Osteoblast (primary cell): ENCODE results near the gene LAGE3. TPM values are rescaled to one million over a fixed set of nuclear protein-coding genes. Genes with fewer than 3 reads are reported as not detected.

ENCODE experiments used
- DNase-seq: peaks from one replicate; pipeline ENCODE4 v3.0.0; 2011; ENCODE audit warnings: low spot score, mixed read lengths; ENCODE audit not compliant: insufficient read length; ENCODE audit errors: missing footprints
- H2AFZ ChIP-seq: 2 replicates; pipeline ENCODE4 v1.6.0; 2011; ENCODE audit warnings: mild to moderate bottlenecking, low read length
- H3K27ac ChIP-seq: 2 replicates; pipeline ENCODE4 v1.5.1; 2011; ENCODE audit warnings: mild to moderate bottlenecking, low read depth, low read length, moderate library complexity
- H3K27me3 ChIP-seq: 2 replicates; pipeline ENCODE4 v1.6.0; 2012; ENCODE audit warnings: mild to moderate bottlenecking, control low read depth, inconsistent platforms, low read length, moderate library complexity; ENCODE audit not compliant: insufficient read depth
- H3K36me3 ChIP-seq: 2 replicates; pipeline ENCODE4 v1.5.1; 2011; ENCODE audit warnings: mild to moderate bottlenecking, low read length, control low read depth, moderate library complexity; ENCODE audit not compliant: insufficient read depth
- H3K4me1 ChIP-seq: 2 replicates; pipeline ENCODE4 v1.5.1; 2011; ENCODE audit warnings: mild to moderate bottlenecking, low read length, control low read depth, moderate library complexity; ENCODE audit not compliant: insufficient read depth
- H3K4me2 ChIP-seq: 2 replicates; pipeline ENCODE4 v1.6.0; 2011; ENCODE audit warnings: mild to moderate bottlenecking, low read length; ENCODE audit not compliant: insufficient read depth
- H3K4me3 ChIP-seq: fragments of 200-600 bp; sonication (generic); 3 replicates; pipeline ENCODE4 v1.5.1; 2012; ENCODE audit warnings: mild to moderate bottlenecking, low read length, inconsistent platforms; ENCODE audit not compliant: insufficient read depth
- H3K79me2 ChIP-seq: 2 replicates; pipeline ENCODE4 v1.6.0; 2012; ENCODE audit warnings: mild to moderate bottlenecking, low read length, control low read depth, inconsistent platforms; ENCODE audit not compliant: insufficient read depth
- H3K9me3 ChIP-seq: 2 replicates; pipeline ENCODE4 v1.5.1; 2011; ENCODE audit warnings: low read depth, low read length, control low read depth
- H4K20me1 ChIP-seq: 2 replicates; pipeline ENCODE4 v1.6.0; 2012; ENCODE audit warnings: mild to moderate bottlenecking, low read length, control low read depth; ENCODE audit not compliant: insufficient read depth
- total RNA-seq: library from RNA; depleted of rRNA; stranded (reverse); fragments of >200 nt; gene quantifications from 2 replicates; pipeline ENCODE4 v1.2.3, GENCODE V29; 2012
- TF ChIP-seq, protein P1 (sequence below): IDR thresholded peaks from 2 replicates; pipeline ENCODE4 v1.5.1; 2011; ENCODE audit warnings: mild to moderate bottlenecking, low read depth, low read length, moderate library complexity; ENCODE audit errors: extremely low read depth

Gene LAGE3
- total RNA-seq, 1 donor = 21.7 TPM

DNA sequence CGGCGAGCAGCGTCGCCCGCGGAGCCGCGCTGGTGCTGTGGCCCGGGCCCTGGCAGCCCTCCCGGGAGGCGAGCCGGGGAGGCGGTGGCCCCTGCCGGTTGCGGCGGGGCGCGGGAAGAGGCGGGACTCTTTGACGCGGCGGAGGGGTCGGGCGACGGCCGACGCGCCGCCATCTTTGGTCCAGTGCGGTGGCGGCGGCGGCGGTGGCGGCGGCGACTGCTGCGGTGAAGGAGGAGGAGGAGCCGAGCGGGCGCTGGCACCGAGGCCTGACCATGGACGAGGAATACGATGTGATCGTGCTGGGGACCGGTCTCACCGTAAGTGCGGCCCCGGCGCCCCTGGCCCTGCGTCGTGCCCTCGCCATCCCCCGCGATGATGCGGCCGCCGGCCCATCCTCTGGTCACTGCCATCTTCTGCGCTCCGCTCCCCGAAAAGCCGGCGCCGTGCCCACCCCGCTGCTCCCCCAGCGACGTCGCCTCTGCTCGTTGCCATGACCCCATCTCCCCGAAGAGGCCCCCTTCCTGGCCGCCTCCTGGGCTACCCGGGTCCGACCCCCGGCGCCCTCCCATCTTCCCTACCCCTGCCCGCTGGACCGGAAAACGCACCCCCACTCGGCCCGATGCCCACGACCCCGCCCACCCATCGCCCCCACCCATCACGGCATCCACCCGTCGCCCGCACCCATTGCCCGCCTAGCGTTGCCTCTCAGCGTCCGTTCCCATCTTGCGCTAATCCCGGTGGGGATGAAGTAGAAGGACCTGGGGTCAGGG lies 41.9 kb downstream of the LAGE3 start, which contains the start of gene GDI1:
Gene GDI1, plus strand, starts transcription at position 172 of the 770 bp plus-strand sequence. Its CDS starts 101 bp downstream, at position 273.
- Histone ChIP-seq H2AFZ (no peak within 1 kb of the TSS), H3K36me3 (peaks cover 31% of the 10 kb centered on the region), H4K20me1 (peaks cover 32% of the 10 kb centered on the region), H3K79me2 (peaks cover 41% of the 10 kb centered on the region), H3K4me1 (peaks cover 9% of the 10 kb centered on the region), H3K27me3 (no peaks in the 10 kb centered on the region), H3K4me2 (peak within 1 kb of the TSS; percentile 85), H3K4me3 (peak within 1 kb of the TSS; percentile 76), H3K9me3 (no peaks in the 10 kb centered on the region), H3K27ac (no peak within 1 kb of the TSS)
- peak; percentile 97 for DNase-seq
- TF ChIP-seq, protein P1, sequence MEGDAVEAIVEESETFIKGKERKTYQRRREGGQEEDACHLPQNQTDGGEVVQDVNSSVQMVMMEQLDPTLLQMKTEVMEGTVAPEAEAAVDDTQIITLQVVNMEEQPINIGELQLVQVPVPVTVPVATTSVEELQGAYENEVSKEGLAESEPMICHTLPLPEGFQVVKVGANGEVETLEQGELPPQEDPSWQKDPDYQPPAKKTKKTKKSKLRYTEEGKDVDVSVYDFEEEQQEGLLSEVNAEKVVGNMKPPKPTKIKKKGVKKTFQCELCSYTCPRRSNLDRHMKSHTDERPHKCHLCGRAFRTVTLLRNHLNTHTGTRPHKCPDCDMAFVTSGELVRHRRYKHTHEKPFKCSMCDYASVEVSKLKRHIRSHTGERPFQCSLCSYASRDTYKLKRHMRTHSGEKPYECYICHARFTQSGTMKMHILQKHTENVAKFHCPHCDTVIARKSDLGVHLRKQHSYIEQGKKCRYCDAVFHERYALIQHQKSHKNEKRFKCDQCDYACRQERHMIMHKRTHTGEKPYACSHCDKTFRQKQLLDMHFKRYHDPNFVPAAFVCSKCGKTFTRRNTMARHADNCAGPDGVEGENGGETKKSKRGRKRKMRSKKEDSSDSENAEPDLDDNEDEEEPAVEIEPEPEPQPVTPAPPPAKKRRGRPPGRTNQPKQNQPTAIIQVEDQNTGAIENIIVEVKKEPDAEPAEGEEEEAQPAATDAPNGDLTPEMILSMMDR = no peak

- no peaks in the 10 kb centered on the region for H3K9me3 ChIP-seq
- H3K4me2 ChIP-seq = peak overlapping the region; percentile 68
- peaks cover 25% of the 10 kb centered on the region for H3K36me3 ChIP-seq
- H2AFZ ChIP-seq = no peak overlapping the region
- H3K79me2 ChIP-seq = peaks cover 42% of the 10 kb centered on the region
- TF ChIP-seq, protein P1 = no peak
- no peak overlapping the region for H3K27ac ChIP-seq
- peaks cover 33% of the 10 kb centered on the region for H4K20me1 ChIP-seq
- peaks cover 9% of the 10 kb centered on the region for H3K4me1 ChIP-seq
- H3K27me3 ChIP-seq = no peaks in the 10 kb centered on the region
- DNase-seq = peak; percentile 94
- H3K4me3 ChIP-seq = peak overlapping the region; percentile 76
Measured at GRCh38 chrX:154436374-154436982, 42.6 kb downstream of the LAGE3 start.

- H2AFZ ChIP-seq = no peak overlapping the region
- no peak overlapping the region for H3K4me3 ChIP-seq
- no peaks in the 10 kb centered on the region for H3K27me3 ChIP-seq
- peaks cover 16% of the 10 kb centered on the region for H3K36me3 ChIP-seq
- peaks cover 34% of the 10 kb centered on the region for H4K20me1 ChIP-seq
- H3K4me2 ChIP-seq = no peak overlapping the region
- peaks cover 9% of the 10 kb centered on the region for H3K4me1 ChIP-seq
- no peak overlapping the region for H3K27ac ChIP-seq
- peaks cover 45% of the 10 kb centered on the region for H3K79me2 ChIP-seq
- TF ChIP-seq, protein P1 = no peak
- no peak for DNase-seq
- no peaks in the 10 kb centered on the region for H3K9me3 ChIP-seq
Measured at GRCh38 chrX:154435171-154435733, 43.8 kb downstream of the LAGE3 start.
